C4-2B (cell line): ENCODE results near the gene TEX14.

Source experiments
- H3K27ac ChIP-seq: fragments of 450-650 bp; 2 replicates; pipeline ENCODE4 v1.5.1; 2017
- ZFX ChIP-seq: fragments of 450-650 bp; IDR thresholded peaks from 2 replicates; pipeline ENCODE4 v1.6.1; 2017
- TF ChIP-seq, protein P1 (sequence below): fragments of 450-650 bp; conservative IDR thresholded peaks from 2 replicates; pipeline ENCODE4 v1.5.1; 2017; ENCODE audit warnings: mild to moderate bottlenecking

Gene TEX14

DNA sequence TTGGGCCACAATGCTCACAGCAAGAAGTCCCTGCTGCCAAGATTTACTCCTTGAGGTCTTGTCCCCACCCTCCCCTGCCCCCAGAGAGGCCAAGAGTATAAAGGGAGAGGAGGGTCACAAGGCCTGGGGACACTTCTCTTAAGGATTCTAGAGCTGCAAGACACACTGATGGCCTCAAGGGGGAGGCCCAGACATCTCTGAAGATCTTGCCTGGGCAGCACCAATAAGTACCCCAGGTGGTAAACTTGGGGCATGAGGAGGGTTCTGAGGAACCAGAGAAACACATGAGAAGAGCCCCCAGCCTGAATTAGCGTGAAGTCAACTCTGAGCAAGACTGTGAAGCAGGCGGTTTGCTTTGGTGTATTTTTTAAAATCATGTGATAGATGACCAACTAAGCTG, 150.6 kb downstream of the TEX14 start:
- TF ChIP-seq, protein P1, sequence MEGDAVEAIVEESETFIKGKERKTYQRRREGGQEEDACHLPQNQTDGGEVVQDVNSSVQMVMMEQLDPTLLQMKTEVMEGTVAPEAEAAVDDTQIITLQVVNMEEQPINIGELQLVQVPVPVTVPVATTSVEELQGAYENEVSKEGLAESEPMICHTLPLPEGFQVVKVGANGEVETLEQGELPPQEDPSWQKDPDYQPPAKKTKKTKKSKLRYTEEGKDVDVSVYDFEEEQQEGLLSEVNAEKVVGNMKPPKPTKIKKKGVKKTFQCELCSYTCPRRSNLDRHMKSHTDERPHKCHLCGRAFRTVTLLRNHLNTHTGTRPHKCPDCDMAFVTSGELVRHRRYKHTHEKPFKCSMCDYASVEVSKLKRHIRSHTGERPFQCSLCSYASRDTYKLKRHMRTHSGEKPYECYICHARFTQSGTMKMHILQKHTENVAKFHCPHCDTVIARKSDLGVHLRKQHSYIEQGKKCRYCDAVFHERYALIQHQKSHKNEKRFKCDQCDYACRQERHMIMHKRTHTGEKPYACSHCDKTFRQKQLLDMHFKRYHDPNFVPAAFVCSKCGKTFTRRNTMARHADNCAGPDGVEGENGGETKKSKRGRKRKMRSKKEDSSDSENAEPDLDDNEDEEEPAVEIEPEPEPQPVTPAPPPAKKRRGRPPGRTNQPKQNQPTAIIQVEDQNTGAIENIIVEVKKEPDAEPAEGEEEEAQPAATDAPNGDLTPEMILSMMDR = peak; percentile 22; the same call in 1 of the 2 replicates
- no peak for TF ChIP-seq ZFX
- H3K27ac ChIP-seq = no peak overlapping the region

DNA sequence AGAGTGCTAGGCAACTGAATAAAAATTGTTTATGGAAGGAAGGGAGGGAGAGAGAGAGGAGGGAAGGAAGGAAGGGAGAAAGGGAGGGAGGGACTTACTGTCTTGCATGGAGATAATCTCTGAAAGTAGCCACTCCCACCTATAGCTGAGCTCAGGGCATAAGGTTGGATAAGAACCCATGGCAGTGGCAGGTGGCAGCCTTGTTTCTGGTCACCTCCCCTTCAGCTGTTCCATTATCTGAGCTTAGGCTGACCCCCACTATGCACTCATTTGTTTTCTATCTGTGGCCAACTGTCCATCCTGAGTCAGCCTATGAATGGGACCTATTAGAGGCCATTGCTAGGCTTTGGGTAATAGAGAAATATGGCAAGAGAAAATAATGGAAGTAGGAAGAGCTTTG, 152.1 kb downstream of the TEX14 start:
- no peak for TF ChIP-seq ZFX
- TF ChIP-seq, protein P1 = no peak
- no peak overlapping the region for H3K27ac ChIP-seq

DNA sequence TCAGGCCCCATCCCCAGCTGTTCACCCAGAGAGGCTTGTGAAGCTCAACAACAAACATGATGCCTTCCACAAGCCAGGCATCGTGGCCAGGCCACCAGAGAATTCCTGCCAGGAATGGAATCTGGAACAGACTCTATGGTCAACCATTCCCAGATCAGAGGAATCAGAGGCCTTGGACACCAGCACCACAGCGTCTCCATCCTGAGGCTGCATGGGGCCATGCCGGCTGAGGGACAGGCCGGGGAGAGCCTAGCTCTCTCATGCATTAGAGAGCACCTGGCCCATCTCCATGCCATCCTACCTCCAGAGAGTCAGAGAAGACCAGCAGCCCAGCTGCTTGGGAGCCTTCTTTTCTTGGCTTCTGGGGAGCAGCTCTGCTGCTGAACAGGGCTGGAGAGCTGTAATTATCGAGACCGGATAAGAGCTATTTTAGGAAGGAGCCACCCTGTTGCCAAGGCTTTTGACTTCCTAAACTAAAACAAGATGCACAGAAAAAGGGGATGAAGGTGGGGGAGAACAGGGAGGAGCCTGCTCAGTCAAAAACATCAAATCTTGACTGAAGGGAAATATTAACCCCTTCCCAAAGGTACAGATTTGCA, 152.9 kb downstream of the TEX14 start:
- no peak for TF ChIP-seq ZFX
- TF ChIP-seq, protein P1 = no peak
- no peak overlapping the region for H3K27ac ChIP-seq

DNA sequence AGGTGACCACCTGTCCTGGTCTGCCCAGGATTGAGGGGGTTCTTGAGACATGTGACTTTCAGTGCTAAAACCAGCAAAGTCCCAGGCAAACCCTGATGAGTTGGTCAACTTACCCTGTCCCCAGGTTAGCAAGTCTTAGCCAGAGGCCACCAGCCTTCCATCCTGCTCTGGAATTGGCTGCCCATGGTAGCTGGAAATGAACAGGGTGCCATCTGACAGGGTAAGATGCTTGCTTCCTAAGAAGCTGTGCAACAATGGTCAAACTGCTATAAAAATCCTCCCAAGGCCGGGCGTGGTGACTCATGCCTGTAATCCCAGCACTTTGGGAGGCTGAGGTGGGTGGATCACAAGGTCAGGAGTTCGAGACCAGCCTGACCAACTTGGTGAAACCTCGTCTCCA, 154.6 kb downstream of the TEX14 start:
- TF ChIP-seq ZFX = no peak
- TF ChIP-seq, protein P1 = no peak
- no peak overlapping the region for H3K27ac ChIP-seq

DNA sequence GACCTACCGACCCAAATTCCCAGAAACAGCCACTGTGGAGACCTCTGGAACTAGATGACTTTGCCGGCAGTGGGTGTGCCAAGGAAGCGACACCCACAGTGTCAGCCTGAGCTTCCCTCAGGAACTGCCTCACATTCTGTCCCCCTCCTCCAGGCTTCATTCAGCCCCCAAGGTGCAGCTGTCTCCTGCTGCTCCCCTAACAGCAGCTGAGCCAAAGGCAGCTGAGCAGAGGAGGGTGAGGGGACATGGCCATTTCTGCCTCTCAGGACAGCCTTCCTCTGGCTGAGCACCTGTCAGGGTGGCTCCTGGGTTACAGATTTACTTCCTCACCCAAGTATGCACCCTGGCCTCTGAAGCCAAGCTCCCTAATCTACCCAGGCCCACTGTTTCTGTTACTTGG, 155.3 kb downstream of the TEX14 start:
- H3K27ac ChIP-seq = no peak overlapping the region

DNA sequence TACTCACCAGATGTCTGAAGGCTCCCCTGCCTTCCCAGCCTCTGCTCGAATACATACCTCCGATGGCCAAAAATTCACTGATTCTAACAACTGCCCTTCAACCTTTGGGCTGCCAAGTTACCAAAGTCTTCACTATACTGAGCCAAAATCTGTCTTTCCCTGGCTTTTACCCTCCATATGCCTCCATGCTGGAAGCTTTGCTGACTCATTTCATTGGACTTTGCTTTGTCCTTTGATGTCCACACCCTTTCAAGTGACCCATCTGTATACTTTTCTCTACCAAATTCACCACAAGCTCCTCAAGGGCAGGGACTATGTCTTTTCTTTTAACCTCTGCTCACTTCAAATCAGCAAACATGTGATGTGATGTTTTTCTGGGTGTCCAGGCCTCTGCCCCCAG, 156.4 kb downstream of the TEX14 start:
- TF ChIP-seq, protein P1 = no peak
- TF ChIP-seq ZFX = no peak
- H3K27ac ChIP-seq = no peak overlapping the region

More for the DNA sequence above, 155.3 kb downstream of the TEX14 start:
- TF ChIP-seq ZFX = no peak
- TF ChIP-seq, protein P1 = no peak

DNA sequence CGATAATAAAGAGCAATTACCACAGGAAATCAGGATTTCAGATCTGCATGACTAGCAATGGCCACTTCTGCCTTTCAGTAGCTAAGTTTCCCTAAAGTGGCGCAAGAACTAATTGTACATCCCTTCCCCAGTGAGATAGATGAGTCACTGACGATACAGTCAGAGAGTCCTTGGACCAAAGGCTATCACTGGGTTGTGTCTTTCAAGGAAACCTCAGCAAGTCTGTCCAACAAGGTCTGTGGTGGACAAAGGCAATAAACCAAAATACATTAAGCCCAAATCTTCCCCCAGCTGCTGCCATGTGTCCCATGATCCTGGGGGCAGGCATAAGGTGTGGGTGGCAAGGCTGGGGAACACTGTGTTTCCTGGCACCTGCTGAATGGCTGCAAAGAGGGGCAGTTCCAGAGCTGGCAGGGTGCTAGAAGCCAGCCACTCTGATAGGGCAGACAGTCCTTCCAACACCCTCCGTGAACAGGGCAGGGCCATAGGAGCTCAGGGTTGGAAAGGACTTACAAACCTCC, 156.9 kb downstream of the TEX14 start:
- TF ChIP-seq, protein P1 = no peak
- no peak for TF ChIP-seq ZFX
- H3K27ac ChIP-seq = no peak overlapping the region
